PC-9 (cell line): ENCODE measurements around the gene MAD2L2. TPM values are rescaled to one million over a fixed set of nuclear protein-coding genes. Genes with fewer than 3 reads are reported as not detected.

ENCODE experiments used
- BruUV-seq: library from RNA; stranded (reverse); fragments of 400-500 nt; replicated peaks from 2 replicates; lab custom pipeline; 2021; lab: Mats Ljungman, UMichigan
- CTCF ChIA-PET: fragments of 300-600 bp; sonication (Branson Sonifier 250); formaldehyde crosslinking; loops from one replicate; lab custom pipeline; 2022; ENCODE audit warnings: antibody characterized with exemption; lab: Charles Lee
- POLR2A ChIA-PET: fragments of 300-600 bp; sonication (Branson Sonifier 250); formaldehyde crosslinking; loops from one replicate; lab custom pipeline; 2022; ENCODE audit warnings: antibody characterized with exemption; ENCODE audit not compliant: unreplicated experiment; lab: Charles Lee
- DNase-seq, 2 experiments: peaks; one replicate each; pipeline versions ENCODE4 v3.0.0 to v3.0.0-alpha.2; 2015 to 2022; ENCODE audit warnings: mixed read lengths in 1 of 2
- H2AFZ ChIP-seq: fragments of 200-600 bp; sonication (generic); 2 replicates; pipeline ENCODE4 v1.8.1; 2017; ENCODE audit warnings: antibody characterized with exemption
- H3F3A ChIP-seq: fragments of 200-600 bp; sonication (generic); 2 replicates; pipeline ENCODE4 v1.8.1; 2017; ENCODE audit warnings: antibody characterized with exemption, mild to moderate bottlenecking, low read depth; ENCODE audit not compliant: insufficient read depth
- H3K27ac ChIP-seq: fragments of 200-600 bp; sonication (generic); 2 replicates; pipeline ENCODE4 v1.6.1; 2016; ENCODE audit warnings: mixed run types
- H3K27me3 ChIP-seq: fragments of 200-600 bp; sonication (generic); 2 replicates; pipeline ENCODE4 v1.6.1; 2016; ENCODE audit warnings: low read depth, mixed run types; ENCODE audit not compliant: insufficient read depth
- H3K36me3 ChIP-seq: fragments of 200-600 bp; sonication (generic); 2 replicates; pipeline ENCODE4 v1.6.1; 2016; ENCODE audit warnings: low read depth, mixed run types
- H3K4me1 ChIP-seq: fragments of 200-600 bp; sonication (generic); replicated peaks from 2 replicates; pipeline ENCODE4 v1.6.1; 2016; ENCODE audit warnings: mixed run types; ENCODE audit not compliant: insufficient read depth
- H3K4me2 ChIP-seq: fragments of 200-600 bp; sonication (generic); 2 replicates; pipeline ENCODE4 v1.6.1; 2017; ENCODE audit warnings: mixed run types
- H3K4me3 ChIP-seq: fragments of 200-600 bp; sonication (generic); 2 replicates; pipeline ENCODE4 v1.6.1; 2016; ENCODE audit warnings: mixed run types
- H3K79me2 ChIP-seq: fragments of 200-600 bp; sonication (generic); 2 replicates; pipeline ENCODE4 v1.6.1; 2017; ENCODE audit warnings: low read depth, mixed run types
- H3K9me2 ChIP-seq: fragments of 200-600 bp; sonication (generic); 2 replicates; pipeline ENCODE4 v1.8.1; 2017; ENCODE audit warnings: mild to moderate bottlenecking; ENCODE audit not compliant: insufficient read depth
- H3K9me3 ChIP-seq: fragments of 200-600 bp; sonication (generic); 2 replicates; pipeline ENCODE4 v1.8.1; 2016; ENCODE audit warnings: low read depth; ENCODE audit not compliant: insufficient read depth
- H4K20me1 ChIP-seq: fragments of 200-600 bp; sonication (generic); 2 replicates; pipeline ENCODE4 v1.8.1; 2017; ENCODE audit not compliant: insufficient read depth
- EZH2 ChIP-seq: fragments of 200-600 bp; sonication (generic); IDR thresholded peaks from 2 replicates; pipeline ENCODE4 v1.8.0; 2017; ENCODE audit warnings: antibody characterized with exemption, low read depth
- intact Hi-C: fragments of 100-400 bp; cut with micrococcal nuclease; formaldehyde crosslinking; loops from one replicate; pipeline ENCODE4 v1.10.0; 2022; ENCODE audit not compliant: unreplicated experiment
- total RNA-seq: library from RNA; stranded (reverse); gene quantifications from 2 replicates; pipeline ENCODE4 v1.2.3, GENCODE V29; 2021
- TF ChIP-seq, protein P1 (sequence below): fragments of 200-600 bp; sonication (generic); conservative IDR thresholded peaks from 2 replicates; pipeline ENCODE4 v1.6.1; 2017; ENCODE audit warnings: mixed run types, antibody characterized with exemption, mild to moderate bottlenecking, moderate library complexity

The MAD2L2 gene
- total RNA-seq, 1 experiment from 2014 or later, result 52.9 TPM

- H3K27me3 ChIP-seq, result no peaks in the 10 kb centered on the region
- H3K79me2 ChIP-seq, result no peaks in the 10 kb centered on the region
- no peak overlapping the region for H3K27ac ChIP-seq
- no peak overlapping the region for H3K4me3 ChIP-seq
- POLR2A ChIA-PET, result no interaction called here
- no peaks in the 10 kb centered on the region for H4K20me1 ChIP-seq
- TF ChIP-seq, protein P1, sequence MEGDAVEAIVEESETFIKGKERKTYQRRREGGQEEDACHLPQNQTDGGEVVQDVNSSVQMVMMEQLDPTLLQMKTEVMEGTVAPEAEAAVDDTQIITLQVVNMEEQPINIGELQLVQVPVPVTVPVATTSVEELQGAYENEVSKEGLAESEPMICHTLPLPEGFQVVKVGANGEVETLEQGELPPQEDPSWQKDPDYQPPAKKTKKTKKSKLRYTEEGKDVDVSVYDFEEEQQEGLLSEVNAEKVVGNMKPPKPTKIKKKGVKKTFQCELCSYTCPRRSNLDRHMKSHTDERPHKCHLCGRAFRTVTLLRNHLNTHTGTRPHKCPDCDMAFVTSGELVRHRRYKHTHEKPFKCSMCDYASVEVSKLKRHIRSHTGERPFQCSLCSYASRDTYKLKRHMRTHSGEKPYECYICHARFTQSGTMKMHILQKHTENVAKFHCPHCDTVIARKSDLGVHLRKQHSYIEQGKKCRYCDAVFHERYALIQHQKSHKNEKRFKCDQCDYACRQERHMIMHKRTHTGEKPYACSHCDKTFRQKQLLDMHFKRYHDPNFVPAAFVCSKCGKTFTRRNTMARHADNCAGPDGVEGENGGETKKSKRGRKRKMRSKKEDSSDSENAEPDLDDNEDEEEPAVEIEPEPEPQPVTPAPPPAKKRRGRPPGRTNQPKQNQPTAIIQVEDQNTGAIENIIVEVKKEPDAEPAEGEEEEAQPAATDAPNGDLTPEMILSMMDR, result no peak
- no peak for TF ChIP-seq EZH2
- no peaks in the 10 kb centered on the region for H3K4me1 ChIP-seq
- no peaks in the 10 kb centered on the region for H3K9me3 ChIP-seq
- no peak for DNase-seq
- intact Hi-C loops, result no loop called here
- H3K36me3 ChIP-seq, result no peaks in the 10 kb centered on the region
- no peaks in the 10 kb centered on the region for H3K9me2 ChIP-seq
- H3F3A ChIP-seq, result no peaks in the 10 kb centered on the region; the same call in 1 of the 2 replicates
- H2AFZ ChIP-seq, result no peak overlapping the region
- CTCF ChIA-PET, result no interaction called here
- no peak overlapping the region for H3K4me2 ChIP-seq
- BruUV-seq, result no TSS peak
Measured at GRCh38 chr1:11647333-11647732, 33.6 kb downstream of the MAD2L2 start.

DNA sequence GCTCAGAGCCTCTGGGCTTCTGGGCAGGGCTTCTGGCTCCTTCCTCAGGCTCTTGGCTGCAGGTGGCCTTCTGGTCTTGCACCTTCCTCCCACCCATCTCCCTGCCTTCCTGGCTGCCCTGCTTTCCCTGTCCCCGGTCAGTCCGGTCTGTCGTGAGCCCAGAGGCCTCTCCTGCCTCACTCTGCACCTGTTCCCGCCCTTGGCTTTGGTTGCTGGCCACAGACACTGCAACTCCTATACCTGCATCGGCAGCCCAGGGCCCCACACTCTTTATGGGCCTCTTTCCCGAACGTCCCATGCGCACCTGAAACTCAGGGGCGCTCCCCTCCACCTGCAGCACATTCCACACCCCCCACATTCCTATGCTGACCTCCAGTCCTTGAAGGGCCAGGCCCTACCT is 34.6 kb downstream of the MAD2L2 start:
- TF ChIP-seq, protein P1, result no peak
- no peak for TF ChIP-seq EZH2
- Histone ChIP-seq H3K4me3 (no peak overlapping the region), H3K9me3 (no peaks in the 10 kb centered on the region), H3K4me2 (no peak overlapping the region), H2AFZ (no peak overlapping the region), H3F3A (no peaks in the 10 kb centered on the region), H3K27me3 (no peaks in the 10 kb centered on the region), H3K9me2 (no peaks in the 10 kb centered on the region), H3K4me1 (no peaks in the 10 kb centered on the region), H3K79me2 (no peaks in the 10 kb centered on the region), H3K27ac (no peak overlapping the region), H4K20me1 (no peaks in the 10 kb centered on the region), H3K36me3 (no peaks in the 10 kb centered on the region)
- ChIA-PET POLR2A (no interaction called here), CTCF (interaction anchor here (0.6 to 1.3 kb wide), 2 partner anchors 384 to 1174 kb away, joined by 4 to 12 read pairs; partner anchors contain the start of gene MTOR)
- intact Hi-C loops, result no loop called here
- no TSS peak for BruUV-seq
- DNase-seq, result no peak

DNA sequence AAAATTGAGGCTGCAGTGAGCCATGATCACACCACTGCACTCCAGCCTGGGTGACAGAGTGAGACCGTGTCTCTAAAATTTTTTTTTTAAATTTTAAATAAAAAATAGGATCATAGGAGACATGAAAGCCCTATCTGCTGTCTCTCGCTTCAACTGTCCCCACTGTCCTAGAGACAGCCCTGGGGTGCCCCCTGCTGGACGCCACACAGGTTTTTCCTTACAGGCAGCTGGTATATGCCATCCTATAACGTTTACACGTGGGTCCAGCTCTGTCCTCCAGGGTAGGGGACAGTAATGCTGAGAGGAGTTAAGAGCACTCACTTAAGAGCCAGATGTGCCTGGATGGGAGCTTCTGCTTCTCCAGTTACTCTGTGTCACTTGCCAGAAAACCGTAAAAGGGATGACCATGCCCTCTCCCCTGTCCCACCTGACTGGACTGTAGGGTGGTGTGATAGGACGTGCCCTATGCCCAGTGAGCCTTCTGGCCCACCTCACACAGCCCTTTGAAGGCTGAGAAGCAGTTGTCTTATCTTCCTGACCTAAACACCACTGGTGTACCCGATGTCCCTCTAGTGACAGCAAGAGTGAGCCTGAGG is 35.2 kb downstream of the MAD2L2 start:
- ChIA-PET POLR2A (no interaction called here), CTCF (interaction anchor here (0.6 to 1.3 kb wide), 2 partner anchors 384 to 1173 kb away, joined by 4 to 12 read pairs; partner anchors contain the start of gene MTOR)
- H3F3A ChIP-seq, result no peaks in the 10 kb centered on the region
- TF ChIP-seq, protein P1, result peak; percentile 74
- TF ChIP-seq EZH2, result no peak
- no peak overlapping the region for H3K4me2 ChIP-seq
- no peaks in the 10 kb centered on the region for H3K9me3 ChIP-seq
- no peak overlapping the region for H3K27ac ChIP-seq
- BruUV-seq, result no TSS peak
- intact Hi-C loops, result loop anchor here (1.0 to 2.0 kb wide), 2 partner anchors 73 to 608 kb away; no protein-coding TSS in a partner anchor
- no peaks in the 10 kb centered on the region for H4K20me1 ChIP-seq
- H3K27me3 ChIP-seq, result 0 out of 2 replicates have a peak, but pooled peaks cover 1% of the 10 kb centered on the region
- no peaks in the 10 kb centered on the region for H3K9me2 ChIP-seq
- H3K4me3 ChIP-seq, result no peak overlapping the region
- DNase-seq, result peak; percentile 46 to 72
- no peaks in the 10 kb centered on the region for H3K79me2 ChIP-seq
- no peaks in the 10 kb centered on the region for H3K36me3 ChIP-seq
- H3K4me1 ChIP-seq, result no peaks in the 10 kb centered on the region
- no peak overlapping the region for H2AFZ ChIP-seq
